Measurements from ENCODE around the gene NTNG2.

The NTNG2 gene

DNA sequence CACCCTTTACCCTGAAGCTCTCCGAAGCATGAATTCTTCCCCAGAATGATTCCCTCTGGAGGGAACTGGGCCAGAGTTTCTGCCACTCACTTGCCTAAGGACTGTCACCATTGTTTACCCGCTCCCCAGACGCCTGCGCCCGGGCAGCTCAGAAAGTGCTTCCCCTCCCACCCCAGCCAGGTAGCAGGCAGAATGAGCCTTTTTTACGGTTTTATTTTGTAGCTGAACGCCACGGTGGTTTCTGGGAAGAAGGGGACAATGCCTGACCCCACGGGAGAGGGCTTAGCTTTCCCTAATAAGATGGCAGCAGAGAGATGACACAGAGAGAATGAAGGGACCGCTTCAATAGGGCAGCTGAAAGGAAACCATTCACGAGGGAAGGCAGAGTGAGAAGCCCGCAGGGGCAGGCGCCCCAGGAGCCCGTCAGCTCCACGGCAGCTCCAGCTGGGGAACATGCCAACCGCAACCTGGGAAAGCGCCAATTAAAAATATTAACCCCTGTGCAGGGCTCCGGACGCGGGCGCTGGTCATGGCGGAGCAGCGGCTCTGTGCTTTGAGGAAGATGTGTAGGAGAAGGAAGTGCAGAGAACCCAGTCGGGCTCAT lies 20.4 kb upstream of the NTNG2 start:
- peak in 1 of 2 donors; percentile 36 for DNase-seq (ENCODE audit: low read depth in 2 of 2)
- TF ChIP-seq, protein P1, sequence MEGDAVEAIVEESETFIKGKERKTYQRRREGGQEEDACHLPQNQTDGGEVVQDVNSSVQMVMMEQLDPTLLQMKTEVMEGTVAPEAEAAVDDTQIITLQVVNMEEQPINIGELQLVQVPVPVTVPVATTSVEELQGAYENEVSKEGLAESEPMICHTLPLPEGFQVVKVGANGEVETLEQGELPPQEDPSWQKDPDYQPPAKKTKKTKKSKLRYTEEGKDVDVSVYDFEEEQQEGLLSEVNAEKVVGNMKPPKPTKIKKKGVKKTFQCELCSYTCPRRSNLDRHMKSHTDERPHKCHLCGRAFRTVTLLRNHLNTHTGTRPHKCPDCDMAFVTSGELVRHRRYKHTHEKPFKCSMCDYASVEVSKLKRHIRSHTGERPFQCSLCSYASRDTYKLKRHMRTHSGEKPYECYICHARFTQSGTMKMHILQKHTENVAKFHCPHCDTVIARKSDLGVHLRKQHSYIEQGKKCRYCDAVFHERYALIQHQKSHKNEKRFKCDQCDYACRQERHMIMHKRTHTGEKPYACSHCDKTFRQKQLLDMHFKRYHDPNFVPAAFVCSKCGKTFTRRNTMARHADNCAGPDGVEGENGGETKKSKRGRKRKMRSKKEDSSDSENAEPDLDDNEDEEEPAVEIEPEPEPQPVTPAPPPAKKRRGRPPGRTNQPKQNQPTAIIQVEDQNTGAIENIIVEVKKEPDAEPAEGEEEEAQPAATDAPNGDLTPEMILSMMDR (IDR thresholded peaks at IDR 0.05; ENCODE audit: low read depth, low read length): no peak
- peak overlapping the region in 1 of 2 donors; percentile 2 for H3K4me3 ChIP-seq (replicated peaks in 1 of 2; ENCODE audit: low read depth in 2 of 2, low read length in 2 of 2)

DNA sequence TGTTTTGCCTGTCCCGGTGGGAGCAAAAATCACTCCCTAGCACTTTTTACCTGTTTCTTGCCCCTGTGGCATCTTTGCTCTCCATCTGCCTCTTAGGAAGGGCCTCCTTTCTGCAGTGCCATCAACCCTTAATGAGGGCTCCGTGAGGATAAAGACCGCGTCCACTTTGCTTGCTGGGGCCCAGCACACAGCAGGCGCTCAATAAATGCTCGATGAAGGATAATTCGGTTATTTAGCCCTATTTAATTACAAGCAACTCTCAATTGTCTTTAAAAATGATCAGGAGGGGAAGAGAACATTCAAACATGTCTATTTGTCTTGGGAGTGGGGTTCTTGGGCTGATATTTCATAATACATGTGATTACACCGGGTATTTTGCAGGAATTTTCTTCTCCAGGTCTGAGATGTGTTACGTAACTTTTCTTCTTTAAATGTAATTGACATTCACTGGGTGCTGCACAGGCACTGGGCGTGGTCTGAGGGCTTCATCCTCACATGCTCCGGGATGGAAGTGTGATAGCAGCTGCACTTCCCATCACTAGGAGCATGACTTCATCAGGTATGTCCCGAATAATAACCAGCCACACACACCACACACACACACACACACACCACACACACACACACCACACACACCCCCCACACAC lies 19.8 kb upstream of the NTNG2 start:
- no peak for DNase-seq (ENCODE audit: low read depth in 2 of 2)
- TF ChIP-seq, protein P1 (IDR thresholded peaks at IDR 0.05; ENCODE audit: low read depth, low read length): no peak
- no peak overlapping the region for H3K4me3 ChIP-seq (replicated peaks in 1 of 2; ENCODE audit: low read depth in 2 of 2, low read length in 2 of 2)

DNA sequence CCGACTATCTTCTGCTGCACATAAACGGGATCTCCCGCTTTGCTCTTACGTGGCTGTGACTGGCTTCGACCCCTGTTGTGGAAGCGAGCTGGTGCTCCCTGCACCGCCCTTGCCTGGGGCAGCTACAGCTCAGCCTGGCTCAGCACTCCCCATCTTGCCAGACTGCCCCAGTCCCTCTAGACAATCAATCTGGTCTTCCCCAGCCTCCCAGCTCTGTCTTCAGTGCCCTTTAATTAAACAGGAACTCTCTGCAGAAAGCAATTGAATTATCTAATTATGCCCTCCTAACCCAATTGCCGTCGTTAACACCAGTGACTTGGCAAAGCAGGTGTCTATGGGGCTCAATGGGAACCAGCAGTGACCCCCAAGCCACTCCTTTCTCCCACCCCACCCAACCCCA lies 18.9 kb upstream of the NTNG2 start:
- H3K4me3 ChIP-seq (replicated peaks in 1 of 2; ENCODE audit: low read depth in 2 of 2, low read length in 2 of 2): no peak overlapping the region
- DNase-seq (ENCODE audit: low read depth in 2 of 2): no peak
- TF ChIP-seq, protein P1 (IDR thresholded peaks at IDR 0.05; ENCODE audit: low read depth, low read length): no peak

GRCh38 chr9:132143359-132143758 lies 18.5 kb upstream of the NTNG2 start:
- TF ChIP-seq, protein P1 (IDR thresholded peaks at IDR 0.05; ENCODE audit: low read depth, low read length): no peak
- no peak for DNase-seq (ENCODE audit: low read depth in 2 of 2)
- H3K4me3 ChIP-seq (replicated peaks in 1 of 2; ENCODE audit: low read depth in 2 of 2, low read length in 2 of 2): no peak overlapping the region

DNA sequence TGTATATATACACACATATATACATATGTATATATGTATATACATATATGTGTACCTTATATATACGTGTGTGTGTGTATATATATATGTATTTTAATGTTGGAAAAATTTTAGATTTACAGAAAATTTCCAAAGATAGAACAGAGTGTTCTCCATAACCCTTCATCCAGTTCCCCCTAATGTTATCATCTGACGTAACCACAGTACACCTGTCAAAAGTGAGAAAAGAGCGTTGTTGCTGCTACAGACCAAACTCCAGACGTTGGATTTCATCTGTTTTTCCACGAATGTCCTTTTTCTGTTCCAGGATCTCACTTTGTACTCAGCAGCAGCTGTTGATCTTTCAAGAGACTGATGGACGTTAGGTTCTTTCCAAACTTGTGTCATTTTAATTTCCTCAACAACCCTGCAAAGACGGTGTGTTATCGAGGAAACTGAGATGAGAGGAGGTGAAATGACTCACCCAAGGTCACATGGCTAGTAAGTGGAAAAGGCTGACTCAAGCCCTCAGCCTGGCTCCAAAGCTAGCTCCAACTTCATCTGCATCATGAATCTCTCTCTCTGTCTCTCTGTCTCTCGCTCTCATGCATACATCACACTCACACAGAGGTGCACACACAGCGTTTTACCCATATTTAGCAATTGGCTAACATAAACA lies 17.0 kb upstream of the NTNG2 start:
- no peak overlapping the region for H3K4me3 ChIP-seq (replicated peaks in 1 of 2; ENCODE audit: low read depth in 2 of 2, low read length in 2 of 2)
- DNase-seq (ENCODE audit: low read depth in 2 of 2): peak; percentile 14 to 64
- TF ChIP-seq, protein P1 (IDR thresholded peaks at IDR 0.05; ENCODE audit: low read depth, low read length): no peak

GRCh38 chr9:132146039-132146438 lies 15.8 kb upstream of the NTNG2 start:
- DNase-seq (ENCODE audit: low read depth in 2 of 2): no peak
- TF ChIP-seq, protein P1 (IDR thresholded peaks at IDR 0.05; ENCODE audit: low read depth, low read length): no peak
- H3K4me3 ChIP-seq (replicated peaks in 1 of 2; ENCODE audit: low read depth in 2 of 2, low read length in 2 of 2): no peak overlapping the region

Data from cardiac fibroblast (primary cell).